ENCODE results near the gene SART1.

Gene SART1

DNA sequence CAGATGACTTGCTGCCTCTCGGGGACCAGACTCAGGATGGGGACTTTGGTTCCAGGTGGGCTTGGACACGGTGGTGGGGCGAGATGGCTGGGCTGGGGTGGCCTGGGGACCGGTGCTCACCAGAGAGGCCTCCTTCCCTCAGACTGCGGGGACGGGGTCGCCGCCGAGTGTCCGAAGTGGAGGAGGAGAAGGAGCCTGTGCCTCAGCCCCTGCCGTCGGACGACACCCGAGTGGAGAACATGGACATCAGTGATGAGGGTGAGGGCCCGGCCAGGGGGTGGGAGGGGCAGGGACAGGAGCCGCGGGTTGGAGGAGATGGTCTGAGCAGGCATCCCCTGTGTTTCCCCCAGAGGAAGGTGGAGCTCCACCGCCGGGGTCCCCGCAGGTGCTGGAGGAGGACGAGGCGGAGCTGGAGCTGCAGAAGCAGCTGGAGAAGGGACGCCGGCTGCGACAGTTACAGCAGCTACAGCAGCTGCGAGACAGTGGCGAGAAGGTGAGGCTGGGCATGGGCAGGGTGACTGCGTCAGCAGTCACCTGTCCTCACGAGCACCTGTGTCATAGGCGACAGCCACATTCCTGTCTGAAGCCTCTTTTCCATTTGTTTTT lies 5.9 kb downstream of the SART1 start:
- H3K27ac ChIP-seq, result no peak overlapping the region
- TF ChIP-seq, protein P1, sequence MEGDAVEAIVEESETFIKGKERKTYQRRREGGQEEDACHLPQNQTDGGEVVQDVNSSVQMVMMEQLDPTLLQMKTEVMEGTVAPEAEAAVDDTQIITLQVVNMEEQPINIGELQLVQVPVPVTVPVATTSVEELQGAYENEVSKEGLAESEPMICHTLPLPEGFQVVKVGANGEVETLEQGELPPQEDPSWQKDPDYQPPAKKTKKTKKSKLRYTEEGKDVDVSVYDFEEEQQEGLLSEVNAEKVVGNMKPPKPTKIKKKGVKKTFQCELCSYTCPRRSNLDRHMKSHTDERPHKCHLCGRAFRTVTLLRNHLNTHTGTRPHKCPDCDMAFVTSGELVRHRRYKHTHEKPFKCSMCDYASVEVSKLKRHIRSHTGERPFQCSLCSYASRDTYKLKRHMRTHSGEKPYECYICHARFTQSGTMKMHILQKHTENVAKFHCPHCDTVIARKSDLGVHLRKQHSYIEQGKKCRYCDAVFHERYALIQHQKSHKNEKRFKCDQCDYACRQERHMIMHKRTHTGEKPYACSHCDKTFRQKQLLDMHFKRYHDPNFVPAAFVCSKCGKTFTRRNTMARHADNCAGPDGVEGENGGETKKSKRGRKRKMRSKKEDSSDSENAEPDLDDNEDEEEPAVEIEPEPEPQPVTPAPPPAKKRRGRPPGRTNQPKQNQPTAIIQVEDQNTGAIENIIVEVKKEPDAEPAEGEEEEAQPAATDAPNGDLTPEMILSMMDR (conservative IDR thresholded peaks at IDR 0.05), result no peak

DNA sequence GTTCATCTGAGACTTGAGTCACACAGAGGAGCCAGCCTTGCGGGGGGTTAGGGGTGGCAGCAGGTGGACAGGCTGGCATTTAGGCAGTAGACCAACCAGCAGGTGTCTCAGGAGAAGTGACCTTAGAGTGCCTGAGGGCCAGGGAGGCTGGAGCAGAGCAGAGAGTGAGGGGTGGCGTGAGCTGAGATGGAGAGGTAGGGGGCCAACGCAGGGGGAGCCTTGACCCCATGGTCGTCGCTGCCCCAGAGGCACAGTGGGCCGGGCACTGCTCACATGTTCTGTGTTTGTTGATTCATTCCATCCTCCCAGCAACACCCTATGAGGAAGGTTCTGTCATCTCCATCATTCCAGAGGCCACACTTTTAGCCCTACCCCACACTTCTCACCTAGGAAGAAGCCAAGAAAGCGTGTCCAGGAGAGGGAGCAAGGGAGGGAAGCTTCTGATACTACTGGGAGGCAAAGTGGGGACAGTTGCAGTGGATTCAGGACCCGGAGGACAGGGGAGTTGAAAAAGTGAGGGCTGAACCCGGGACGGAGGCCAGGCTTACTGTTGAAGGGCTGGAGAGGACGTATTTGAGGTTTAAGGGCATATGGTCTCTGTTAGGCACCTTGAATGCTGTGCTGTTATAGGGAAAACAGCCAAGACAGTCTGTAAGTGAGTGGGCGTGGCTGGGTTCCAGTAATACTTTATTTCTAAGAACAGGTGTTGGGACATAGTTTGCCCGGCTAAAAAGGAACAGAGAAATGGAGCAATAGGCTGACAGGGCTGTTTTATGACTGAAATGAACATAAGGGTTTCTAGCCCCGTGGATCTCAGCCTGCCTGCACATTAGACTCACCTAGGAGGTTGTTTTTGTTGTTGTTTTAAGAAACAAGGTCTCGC lies 7.3 kb downstream of the SART1 start:
- H3K27ac ChIP-seq, result no peak overlapping the region
- TF ChIP-seq, protein P1 (conservative IDR thresholded peaks at IDR 0.05), result 0 out of 2 replicates have a peak, but pooled peaks have one; percentile 11

DNA sequence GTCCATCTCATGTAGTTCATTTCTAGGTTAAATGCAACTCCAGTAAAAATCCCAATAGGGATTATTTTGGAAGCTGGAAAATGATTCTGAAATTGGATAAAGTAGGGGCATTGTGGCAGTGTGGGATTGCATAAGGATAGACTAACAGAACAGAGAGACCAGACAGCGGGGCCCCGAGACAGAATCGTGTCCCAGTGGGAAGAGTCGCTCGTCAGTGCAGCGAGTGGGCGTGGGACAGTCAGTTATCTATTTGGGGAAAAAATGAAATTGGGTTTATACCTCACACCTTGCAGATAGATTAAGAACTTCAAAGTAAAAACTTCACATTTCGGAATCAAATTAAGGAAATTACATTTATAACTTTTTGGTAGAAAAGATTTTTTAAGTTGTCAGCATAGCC lies 10.6 kb downstream of the SART1 start:
- H3K27ac ChIP-seq, result no peak overlapping the region
- TF ChIP-seq, protein P1 (conservative IDR thresholded peaks at IDR 0.05), result no peak

DNA sequence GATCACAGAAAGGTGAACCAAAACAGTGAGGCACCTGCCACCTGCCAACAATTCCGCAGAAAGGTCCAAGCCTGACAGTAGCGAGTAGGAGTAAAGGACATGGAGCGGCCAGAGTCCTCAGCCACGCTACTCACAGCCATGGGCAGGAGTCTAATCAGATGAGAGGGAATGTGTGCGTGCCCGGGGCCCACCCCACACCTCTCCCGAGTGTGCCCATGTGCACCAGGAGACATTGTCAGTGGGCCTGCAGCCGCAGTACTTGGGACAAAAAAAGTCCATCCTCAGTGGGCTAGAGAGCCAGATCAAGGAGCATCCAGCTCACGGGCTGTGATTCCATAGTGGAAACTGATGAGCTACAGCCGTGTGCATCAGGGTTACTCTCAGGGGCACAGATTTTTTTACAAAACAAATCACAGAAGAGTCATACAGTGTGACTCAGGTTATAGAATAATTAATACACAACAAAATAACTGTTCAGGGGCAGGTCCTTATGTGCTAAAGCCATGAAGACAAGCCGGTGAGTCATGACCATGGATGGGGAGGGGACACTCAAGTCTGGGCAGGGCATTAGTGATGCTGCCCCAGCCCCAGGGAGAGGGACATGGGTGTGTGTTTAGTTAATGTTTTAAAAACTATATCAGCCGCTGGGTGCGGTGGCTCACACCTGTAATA lies 12.0 kb downstream of the SART1 start:
- TF ChIP-seq, protein P1 (conservative IDR thresholded peaks at IDR 0.05), result no peak
- H3K27ac ChIP-seq, result no peak overlapping the region

DNA sequence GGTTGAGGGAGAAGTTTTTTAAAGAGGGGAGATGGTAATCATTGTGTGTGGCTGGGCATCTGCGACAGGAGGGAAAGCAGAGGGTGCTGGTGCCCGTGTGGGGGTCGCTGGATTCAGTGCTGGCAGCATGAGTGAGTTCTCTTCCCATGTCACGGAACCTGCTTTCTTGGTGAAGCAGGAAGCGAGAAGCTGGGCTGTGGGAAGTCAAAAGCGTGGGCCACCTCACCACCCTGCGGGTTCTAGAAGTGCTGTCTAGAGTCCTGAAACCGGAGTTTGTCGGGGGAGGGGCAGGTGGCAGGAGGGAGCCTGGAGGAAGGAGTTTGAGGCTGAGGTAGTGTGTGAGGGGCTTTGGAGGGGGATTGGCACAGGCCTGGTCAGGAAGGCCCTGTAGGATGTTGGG lies 14.2 kb downstream of the SART1 start:
- no peak overlapping the region for H3K27ac ChIP-seq
- TF ChIP-seq, protein P1 (conservative IDR thresholded peaks at IDR 0.05), result no peak

DNA sequence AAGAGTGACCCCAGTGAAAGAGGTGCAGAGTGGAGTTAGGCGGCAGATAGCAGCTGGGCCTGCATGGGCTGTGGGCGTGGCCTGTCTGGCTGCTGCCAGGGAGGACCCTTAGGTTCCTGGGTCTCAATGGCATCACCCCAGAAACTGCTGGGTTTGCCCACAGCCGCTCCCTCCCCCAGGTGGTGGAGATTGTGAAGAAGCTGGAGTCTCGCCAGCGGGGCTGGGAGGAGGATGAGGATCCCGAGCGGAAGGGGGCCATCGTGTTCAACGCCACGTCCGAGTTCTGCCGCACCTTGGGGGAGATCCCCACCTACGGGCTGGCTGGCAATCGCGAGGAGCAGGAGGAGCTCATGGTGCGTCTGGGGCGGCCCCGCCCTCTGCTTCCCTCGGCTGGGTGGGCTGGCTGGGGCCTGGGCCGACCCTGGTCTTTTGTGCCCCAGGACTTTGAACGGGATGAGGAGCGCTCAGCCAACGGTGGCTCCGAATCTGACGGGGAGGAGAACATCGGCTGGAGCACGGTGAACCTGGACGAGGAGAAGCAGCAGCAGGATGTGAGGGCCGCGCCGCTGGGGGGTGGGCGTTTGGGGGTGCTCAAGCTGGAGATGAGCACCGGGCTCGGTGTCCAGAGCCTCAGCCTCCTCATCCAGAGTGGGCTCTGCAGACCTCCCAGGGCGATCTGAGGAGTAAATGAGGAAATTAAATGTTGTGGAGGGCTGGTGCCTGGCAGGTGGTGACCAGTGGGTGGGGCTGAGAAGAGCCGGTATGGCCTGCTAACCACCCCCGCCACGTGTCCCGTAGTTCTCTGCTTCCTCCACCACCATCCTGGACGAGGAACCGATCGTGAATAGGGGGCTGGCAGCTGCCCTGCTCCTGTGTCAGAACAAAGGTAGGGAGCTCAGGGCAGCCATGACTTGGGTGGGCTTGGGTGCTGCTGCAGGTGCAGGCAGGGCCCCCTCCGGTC lies 15.0 kb downstream of the SART1 start:
- TF ChIP-seq, protein P1 (conservative IDR thresholded peaks at IDR 0.05), result no peak
- H3K27ac ChIP-seq, result no peak overlapping the region
